ENCODE data around the gene SLCO1A2.

DNA sequence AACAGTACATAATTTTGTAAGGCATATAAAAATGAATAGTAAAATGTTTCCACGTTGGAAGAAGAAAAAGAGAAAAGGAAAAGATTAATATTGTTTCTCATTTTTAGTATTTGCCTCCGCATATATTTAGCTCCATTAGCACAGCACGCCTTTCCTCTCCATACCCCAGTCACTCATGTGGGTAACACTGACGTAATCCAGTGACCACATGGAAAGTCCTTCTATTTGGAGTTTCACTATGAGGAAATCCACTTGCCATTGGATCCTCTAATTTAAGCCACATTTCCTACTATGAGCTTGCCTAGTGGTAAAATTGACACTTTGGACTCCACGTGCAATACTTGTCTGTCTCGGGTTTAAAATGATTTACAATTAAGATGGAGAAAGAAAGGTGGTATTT, 5.7 kb upstream of the SLCO1A2 start:
- TF ChIP-seq, protein P1, sequence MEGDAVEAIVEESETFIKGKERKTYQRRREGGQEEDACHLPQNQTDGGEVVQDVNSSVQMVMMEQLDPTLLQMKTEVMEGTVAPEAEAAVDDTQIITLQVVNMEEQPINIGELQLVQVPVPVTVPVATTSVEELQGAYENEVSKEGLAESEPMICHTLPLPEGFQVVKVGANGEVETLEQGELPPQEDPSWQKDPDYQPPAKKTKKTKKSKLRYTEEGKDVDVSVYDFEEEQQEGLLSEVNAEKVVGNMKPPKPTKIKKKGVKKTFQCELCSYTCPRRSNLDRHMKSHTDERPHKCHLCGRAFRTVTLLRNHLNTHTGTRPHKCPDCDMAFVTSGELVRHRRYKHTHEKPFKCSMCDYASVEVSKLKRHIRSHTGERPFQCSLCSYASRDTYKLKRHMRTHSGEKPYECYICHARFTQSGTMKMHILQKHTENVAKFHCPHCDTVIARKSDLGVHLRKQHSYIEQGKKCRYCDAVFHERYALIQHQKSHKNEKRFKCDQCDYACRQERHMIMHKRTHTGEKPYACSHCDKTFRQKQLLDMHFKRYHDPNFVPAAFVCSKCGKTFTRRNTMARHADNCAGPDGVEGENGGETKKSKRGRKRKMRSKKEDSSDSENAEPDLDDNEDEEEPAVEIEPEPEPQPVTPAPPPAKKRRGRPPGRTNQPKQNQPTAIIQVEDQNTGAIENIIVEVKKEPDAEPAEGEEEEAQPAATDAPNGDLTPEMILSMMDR (conservative IDR thresholded peaks at IDR 0.05): no peak
- TF ChIP-seq ZFX (IDR thresholded peaks at IDR 0.05): no peak
